ENCODE measurements around the gene SRGAP2B. TPM values are rescaled to one million over a fixed set of nuclear protein-coding genes. Genes with fewer than 3 reads are reported as not detected.
A peak's percentile ranks its signal among the peaks of the same experiment; 100 is the strongest.
"Not testable (repeated sequence)": the region's sequence is repeated elsewhere in the genome, so short reads cannot be mapped to it uniquely, and the experiment has no call there.

Gene SRGAP2B
- total and polyA plus RNA-seq, 2 of the 4 experiments (the other 2 are of a cell fraction) = 15.9 to 50.7 TPM

DNA sequence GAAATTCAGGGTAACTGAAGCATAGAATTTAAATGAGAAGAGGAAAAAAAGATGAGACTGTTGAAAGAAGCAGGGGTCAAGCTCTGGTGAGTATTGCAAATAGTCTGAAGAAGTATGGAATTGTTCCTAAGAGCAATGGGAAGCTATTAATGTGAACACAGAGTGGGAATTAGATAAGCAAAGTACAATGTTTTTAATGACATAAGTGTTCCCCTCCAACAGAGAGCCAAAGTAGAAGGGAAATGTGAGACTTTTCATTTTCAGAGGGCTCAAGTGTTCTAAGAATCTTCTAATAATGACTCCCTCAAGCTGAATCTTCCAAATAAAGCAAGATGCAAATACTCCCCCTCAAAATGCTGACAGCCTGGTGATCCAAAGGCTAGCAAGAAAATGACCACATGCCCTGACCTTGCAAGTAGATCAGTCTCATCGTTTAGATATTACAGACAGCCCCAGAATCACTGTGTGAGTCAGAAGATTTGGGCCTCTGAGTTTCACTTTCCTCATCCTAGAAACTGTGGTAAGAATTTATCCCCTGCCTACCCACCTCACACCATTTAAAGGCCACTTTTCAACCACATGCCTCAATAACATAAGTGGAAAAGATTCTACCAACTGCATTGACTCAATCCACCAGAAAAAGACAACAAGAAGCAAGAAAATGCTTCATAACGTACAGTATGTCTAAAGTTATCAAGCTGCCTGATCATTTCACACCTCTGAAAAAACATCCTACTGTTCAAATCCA lies 79.2 kb downstream of the SRGAP2B start:
- H3K4me3 ChIP-seq (ENCODE audit: insufficient read depth, low read depth, low read length); H3K18ac ChIP-seq (ENCODE audit: low read depth, low read length); H3K23ac ChIP-seq (ENCODE audit: low read depth, low read length); H3K4me1 ChIP-seq (ENCODE audit: control insufficient read depth, insufficient read depth, low read length); intact Hi-C loops (cut with micrococcal nuclease); H2AFZ ChIP-seq (replicated peaks; ENCODE audit: low read length, poor library complexity); H3K27ac ChIP-seq (ENCODE audit: insufficient read depth, low read length); H3K79me1 ChIP-seq (ENCODE audit: low read depth in 1 of 2, low read length in 2 of 2); dilution Hi-C loops (cut with HindIII; ENCODE audit: low sequenced_read_pairs, unreplicated experiment); H2BK15ac ChIP-seq (ENCODE audit: low read depth, low read length); H4K20me1 ChIP-seq (ENCODE audit: insufficient read depth, low read length); H3K9me1 ChIP-seq (ENCODE audit: insufficient read depth, low read length); POLR2A ChIA-PET (ENCODE audit: unreplicated experiment); H3K4me2 ChIP-seq (ENCODE audit: low read depth, low read length); H4K5ac ChIP-seq (ENCODE audit: low read depth, low read length); H2AK9ac ChIP-seq (replicated peaks; ENCODE audit: low read depth, low read length, poor library complexity); H3K4ac ChIP-seq (ENCODE audit: low read depth, low read length); H3K9ac ChIP-seq (ENCODE audit: low read depth, low read length); H3K27me3 ChIP-seq (ENCODE audit: control insufficient read depth, insufficient read depth, low read length); H2BK5ac ChIP-seq (ENCODE audit: low read depth, low read length, poor library complexity, severe bottlenecking); DNase-seq; in situ Hi-C loops (cut with MboI; ENCODE audit: low sequenced_read_pairs); H3K56ac ChIP-seq (ENCODE audit: extremely low read depth, insufficient read depth, low read length); H2BK120ac ChIP-seq (ENCODE audit: low read depth, low read length); BruUV-seq (replicated peaks); H3K14ac ChIP-seq (replicated peaks; ENCODE audit: low read depth, low read length); H3K36me3 ChIP-seq (ENCODE audit: control insufficient read depth, insufficient read depth, low read length); CTCF ChIA-PET; H4K91ac ChIP-seq (ENCODE audit: insufficient read depth, low read depth, low read length); H2BK20ac ChIP-seq (ENCODE audit: low read depth, low read length); H3K9me3 ChIP-seq (ENCODE audit: control insufficient read depth, insufficient read depth, low read length); H4K8ac ChIP-seq (ENCODE audit: low read depth in 2 of 2, low read length in 2 of 2); H2AK5ac ChIP-seq (ENCODE audit: low read depth, low read length): not testable (repeated sequence)
- WGBS, 2 experiments (ENCODE audit: extremely low coverage in 2 of 2, insufficient read length in 1 of 2) = no CpG with 5 or more reads among the region's 2 CpGs
- ATAC-seq (ENCODE audit: low read depth) = peak; percentile 97

DNA sequence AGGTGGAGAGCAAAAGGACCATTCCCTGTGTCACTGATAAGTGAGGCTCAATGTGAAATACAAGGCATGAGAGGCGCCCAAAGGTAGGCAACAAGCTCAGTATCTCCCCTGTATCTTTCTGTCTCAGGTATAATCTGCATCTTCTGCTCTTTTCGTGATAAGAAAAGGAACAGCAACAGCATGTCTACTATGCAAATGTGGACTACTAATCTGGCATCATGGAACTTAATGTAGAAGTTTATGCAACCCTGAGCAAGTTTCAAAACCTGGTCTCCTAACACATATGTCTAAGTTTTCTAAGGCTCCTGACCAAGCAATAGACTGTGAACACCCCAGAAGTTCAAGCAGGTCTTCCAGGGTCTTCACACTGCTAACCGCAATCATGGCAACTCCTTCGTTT lies 81.8 kb downstream of the SRGAP2B start:
- H3K27me3 ChIP-seq (ENCODE audit: control insufficient read depth, insufficient read depth, low read length); H4K91ac ChIP-seq (ENCODE audit: insufficient read depth, low read depth, low read length); H2BK15ac ChIP-seq (ENCODE audit: low read depth, low read length); H3K14ac ChIP-seq (replicated peaks; ENCODE audit: low read depth, low read length); H3K9me3 ChIP-seq (ENCODE audit: control insufficient read depth, insufficient read depth, low read length); ATAC-seq (ENCODE audit: low read depth); H2AK5ac ChIP-seq (ENCODE audit: low read depth, low read length); H3K9me1 ChIP-seq (ENCODE audit: insufficient read depth, low read length); in situ Hi-C loops (cut with MboI; ENCODE audit: low sequenced_read_pairs); H2AK9ac ChIP-seq (replicated peaks; ENCODE audit: low read depth, low read length, poor library complexity); H2BK20ac ChIP-seq (ENCODE audit: low read depth, low read length); H4K8ac ChIP-seq (ENCODE audit: low read depth in 2 of 2, low read length in 2 of 2); H2AFZ ChIP-seq (replicated peaks; ENCODE audit: low read length, poor library complexity); H3K4me1 ChIP-seq (ENCODE audit: control insufficient read depth, insufficient read depth, low read length); H3K23ac ChIP-seq (ENCODE audit: low read depth, low read length); H3K27ac ChIP-seq (ENCODE audit: insufficient read depth, low read length); intact Hi-C loops (cut with micrococcal nuclease); H3K36me3 ChIP-seq (ENCODE audit: control insufficient read depth, insufficient read depth, low read length); dilution Hi-C loops (cut with HindIII; ENCODE audit: low sequenced_read_pairs, unreplicated experiment); H3K56ac ChIP-seq (ENCODE audit: extremely low read depth, insufficient read depth, low read length); POLR2A ChIA-PET (ENCODE audit: unreplicated experiment); H3K4me2 ChIP-seq (ENCODE audit: low read depth, low read length); H4K5ac ChIP-seq (ENCODE audit: low read depth, low read length); H3K9ac ChIP-seq (ENCODE audit: low read depth, low read length); H2BK5ac ChIP-seq (ENCODE audit: low read depth, low read length, poor library complexity, severe bottlenecking); CTCF ChIA-PET; DNase-seq; H3K4me3 ChIP-seq (ENCODE audit: insufficient read depth, low read depth, low read length); H3K79me1 ChIP-seq (ENCODE audit: low read depth in 1 of 2, low read length in 2 of 2); H3K4ac ChIP-seq (ENCODE audit: low read depth, low read length); H4K20me1 ChIP-seq (ENCODE audit: insufficient read depth, low read length); H3K18ac ChIP-seq (ENCODE audit: low read depth, low read length); BruUV-seq (replicated peaks); H2BK120ac ChIP-seq (ENCODE audit: low read depth, low read length): not testable (repeated sequence)
- WGBS, 2 experiments (ENCODE audit: extremely low coverage in 2 of 2, insufficient read length in 1 of 2) = no CpG with 5 or more reads among the region's 4 CpGs
